ENCODE results near the gene CYP3A5. TPM values are rescaled to one million over a fixed set of nuclear protein-coding genes. Genes with fewer than 3 reads are reported as not detected.

CYP3A5 gene
- total RNA-seq, 4 donors from 2014 or later: 0.47 to 5.3 (median 1.9) TPM

DNA sequence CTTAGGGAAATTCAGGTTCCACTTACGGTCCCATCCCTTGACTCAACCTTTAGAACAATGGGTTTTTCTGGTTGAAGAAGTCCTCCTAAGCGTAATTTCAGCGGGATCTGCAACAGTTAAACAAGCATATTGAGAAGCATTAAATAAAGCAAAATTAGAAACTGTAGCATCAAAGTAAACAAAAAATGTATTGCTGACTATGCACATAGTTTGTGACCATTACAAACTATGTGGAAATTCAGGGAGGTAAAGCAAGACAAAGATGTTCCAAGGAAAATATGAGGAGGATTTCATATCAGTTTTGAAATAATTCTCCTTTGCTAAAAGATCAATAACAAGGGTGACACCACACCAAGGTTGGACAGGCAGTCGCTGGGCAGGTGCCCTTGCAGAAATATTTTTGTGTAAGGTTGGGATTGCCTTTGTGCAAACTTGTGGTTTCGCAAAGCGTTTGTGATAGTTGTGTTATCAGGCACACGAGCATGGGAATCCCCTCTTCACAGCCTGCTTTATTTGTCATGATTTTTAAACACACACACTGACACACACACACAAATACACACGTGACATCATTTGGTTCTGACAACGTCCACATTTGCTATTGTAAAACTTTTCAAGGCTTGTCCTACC, 5.4 kb upstream of the CYP3A5 start:
- Histone ChIP-seq H3K36me3 (no peaks in the 10 kb centered on the region), H3K27ac (no peak overlapping the region), H3K4me1 (no peaks in the 10 kb centered on the region), H3K27me3 (no peaks in the 10 kb centered on the region), H3K4me3 (no peak overlapping the region), H3K9me3 (peaks cover 0 to 7% (median 0%) of the 10 kb centered on the region in 3 donors)
- 87% methylated on average over 5 to 9 of the region's 9 CpGs for WGBS, 2 donors (ENCODE audit: low coverage in 1 of 2)
- TF ChIP-seq EP300 (IDR thresholded peaks at IDR 0.05): no peak
- TF ChIP-seq POLR2A (IDR thresholded peaks at IDR 0.05): no peak
- TF ChIP-seq, protein P1, sequence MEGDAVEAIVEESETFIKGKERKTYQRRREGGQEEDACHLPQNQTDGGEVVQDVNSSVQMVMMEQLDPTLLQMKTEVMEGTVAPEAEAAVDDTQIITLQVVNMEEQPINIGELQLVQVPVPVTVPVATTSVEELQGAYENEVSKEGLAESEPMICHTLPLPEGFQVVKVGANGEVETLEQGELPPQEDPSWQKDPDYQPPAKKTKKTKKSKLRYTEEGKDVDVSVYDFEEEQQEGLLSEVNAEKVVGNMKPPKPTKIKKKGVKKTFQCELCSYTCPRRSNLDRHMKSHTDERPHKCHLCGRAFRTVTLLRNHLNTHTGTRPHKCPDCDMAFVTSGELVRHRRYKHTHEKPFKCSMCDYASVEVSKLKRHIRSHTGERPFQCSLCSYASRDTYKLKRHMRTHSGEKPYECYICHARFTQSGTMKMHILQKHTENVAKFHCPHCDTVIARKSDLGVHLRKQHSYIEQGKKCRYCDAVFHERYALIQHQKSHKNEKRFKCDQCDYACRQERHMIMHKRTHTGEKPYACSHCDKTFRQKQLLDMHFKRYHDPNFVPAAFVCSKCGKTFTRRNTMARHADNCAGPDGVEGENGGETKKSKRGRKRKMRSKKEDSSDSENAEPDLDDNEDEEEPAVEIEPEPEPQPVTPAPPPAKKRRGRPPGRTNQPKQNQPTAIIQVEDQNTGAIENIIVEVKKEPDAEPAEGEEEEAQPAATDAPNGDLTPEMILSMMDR (IDR thresholded peaks at IDR 0.05): no peak
- TF ChIP-seq POLR2AphosphoS5 (IDR thresholded peaks at IDR 0.05): no peak
- no peak for ATAC-seq

DNA sequence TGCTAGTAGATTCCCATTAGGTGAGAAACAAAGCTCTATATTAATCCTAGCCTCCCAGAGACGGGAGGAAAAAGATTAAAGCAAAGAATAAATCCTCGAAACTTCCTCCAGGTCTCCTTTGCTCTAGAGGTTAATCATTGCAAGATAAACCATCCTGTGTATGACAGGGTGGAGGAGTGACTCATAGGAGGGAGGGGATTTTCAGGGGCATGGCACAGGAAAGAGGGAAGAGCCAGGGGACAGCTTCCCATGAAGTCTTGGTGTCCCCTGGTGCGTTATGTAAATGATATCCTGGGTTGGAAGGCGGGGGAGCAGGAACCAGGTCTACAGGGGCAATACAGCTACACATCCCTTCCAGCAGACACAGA, 780 bp downstream of the CYP3A5 start:
- Histone ChIP-seq H3K9me3 (peaks cover 0 to 7% (median 0%) of the 10 kb centered on the region in 3 donors), H3K4me3 (no peak overlapping the region), H3K27me3 (no peaks in the 10 kb centered on the region), H3K36me3 (no peaks in the 10 kb centered on the region), H3K4me1 (peaks cover 0 to 4% (median 0%) of the 10 kb centered on the region in 3 donors), H3K27ac (peak overlapping the region in 1 of 4 donors; percentile 48)
- ATAC-seq: no peak
- whole genome bisulfite sequencing, 2 donors (ENCODE audit: low coverage in 1 of 2): 30 to 35% methylated on average over 2 to 4 of the region's 4 CpGs
- TF ChIP-seq, protein P1 (IDR thresholded peaks at IDR 0.05): no peak
- no peak for TF ChIP-seq POLR2A (IDR thresholded peaks at IDR 0.05)
- no peak for TF ChIP-seq EP300 (IDR thresholded peaks at IDR 0.05)
- no peak for TF ChIP-seq POLR2AphosphoS5 (IDR thresholded peaks at IDR 0.05)

DNA sequence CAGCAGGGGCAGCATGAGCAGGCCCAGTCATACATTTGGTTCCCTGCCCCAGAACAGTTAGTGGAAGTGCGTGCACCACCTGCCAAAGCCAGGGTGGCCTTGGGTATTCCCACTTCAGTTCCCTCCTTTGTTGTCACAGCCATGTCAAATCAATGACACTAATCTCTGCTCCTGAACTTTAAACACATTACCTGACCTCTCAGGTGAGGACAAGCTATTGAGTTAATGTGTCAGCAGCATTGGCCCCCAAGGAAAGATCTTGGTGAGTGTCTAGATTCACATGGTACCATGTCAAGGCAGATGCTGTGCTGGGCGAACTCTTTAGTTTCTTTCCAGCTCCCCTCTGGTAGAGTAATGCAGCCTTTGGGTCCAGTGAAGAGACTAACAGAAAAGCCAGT, 2.1 kb downstream of the CYP3A5 start:
- no peak for ATAC-seq
- Histone ChIP-seq H3K36me3 (peaks cover 0 to 5% of the 10 kb centered on the region in 2 donors), H3K27me3 (no peaks in the 10 kb centered on the region), H3K4me3 (no peak overlapping the region), H3K27ac (no peak overlapping the region), H3K9me3 (peaks cover 0 to 7% (median 0%) of the 10 kb centered on the region in 3 donors), H3K4me1 (peaks cover 0 to 4% (median 0%) of the 10 kb centered on the region in 3 donors)
- no peak for TF ChIP-seq EP300 (IDR thresholded peaks at IDR 0.05)
- WGBS, 2 donors (ENCODE audit: low coverage in 1 of 2): 100% methylated on average over 1 to 2 of the region's 2 CpGs

DNA sequence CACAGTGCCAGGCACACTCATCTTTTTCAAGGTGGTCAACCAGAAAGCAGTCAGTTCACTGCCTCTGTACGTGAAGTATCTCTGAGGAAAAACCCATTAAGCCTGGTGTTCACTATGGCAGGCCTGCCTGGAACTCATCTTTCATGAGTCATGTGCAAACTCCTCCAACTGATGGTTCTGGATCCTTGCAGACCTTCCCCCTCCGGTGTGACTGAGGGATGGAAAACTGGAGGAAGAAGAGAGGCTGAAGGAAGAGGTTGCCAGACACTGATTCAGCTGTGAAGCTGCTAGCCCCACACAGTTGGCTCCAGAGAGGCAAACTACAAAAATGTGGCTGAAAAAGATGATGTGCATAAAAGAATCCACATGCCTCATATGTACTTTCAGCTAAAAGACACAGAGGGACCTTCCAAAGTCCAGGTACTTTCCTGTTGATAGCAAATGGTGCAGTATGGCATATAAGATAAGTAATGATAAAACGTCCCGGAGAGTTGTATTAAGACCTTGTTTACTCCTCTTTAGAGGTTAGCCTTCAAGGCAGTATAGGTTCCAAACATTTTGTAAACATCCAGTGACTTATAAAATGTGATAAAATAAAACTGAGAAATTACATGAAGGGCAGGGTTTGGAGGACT, 2.7 kb downstream of the CYP3A5 start:
- ATAC-seq: no peak
- WGBS, 2 donors (ENCODE audit: low coverage in 1 of 2): 72 to 84% methylated on average over 2 to 4 of the region's 4 CpGs
- Histone ChIP-seq H3K27ac (no peak overlapping the region), H3K27me3 (no peaks in the 10 kb centered on the region), H3K36me3 (peaks cover 0 to 8% of the 10 kb centered on the region in 2 donors), H3K4me3 (no peak overlapping the region), H3K9me3 (peaks cover 0 to 4% (median 0%) of the 10 kb centered on the region in 3 donors), H3K4me1 (peaks cover 0 to 4% (median 0%) of the 10 kb centered on the region in 3 donors)
- no peak for TF ChIP-seq POLR2A (IDR thresholded peaks at IDR 0.05)
- TF ChIP-seq EP300 (IDR thresholded peaks at IDR 0.05): no peak
- TF ChIP-seq POLR2AphosphoS5 (IDR thresholded peaks at IDR 0.05): no peak
- TF ChIP-seq, protein P1 (IDR thresholded peaks at IDR 0.05): no peak

DNA sequence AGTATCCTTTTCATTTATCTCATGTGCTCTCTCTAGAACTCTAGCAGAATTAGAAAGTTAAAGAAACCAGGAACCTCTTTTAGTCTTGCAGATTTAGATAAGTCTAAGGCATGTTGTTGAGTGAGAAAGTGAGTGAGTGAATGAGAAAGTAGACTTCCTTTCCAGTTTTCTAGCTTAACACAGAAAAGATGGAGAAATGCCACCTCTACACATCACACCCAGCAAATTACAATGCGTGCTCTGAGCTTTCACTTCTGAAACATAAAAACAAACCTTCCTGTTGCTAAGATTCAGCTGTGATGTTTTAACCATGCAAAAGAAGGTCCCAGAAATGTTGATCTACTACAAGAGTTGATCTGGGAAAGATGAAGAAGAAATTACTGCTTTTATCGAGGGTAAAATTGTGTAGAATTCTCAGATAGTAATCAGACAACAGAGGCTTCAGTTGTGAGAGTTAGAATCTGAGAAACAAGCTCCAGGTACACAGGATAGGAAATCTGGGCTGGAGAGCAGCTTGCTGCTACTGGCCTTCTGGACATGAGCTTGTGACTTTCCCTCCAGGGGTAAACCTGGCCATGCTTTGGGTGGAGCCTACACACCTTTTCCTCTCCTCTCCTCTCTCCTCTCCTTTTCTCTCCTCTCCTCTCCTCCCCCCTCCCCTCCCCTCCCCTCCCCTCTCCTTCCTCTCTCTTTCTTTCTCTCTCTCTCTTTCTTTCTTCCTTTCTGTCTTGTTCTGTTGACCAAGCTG, 4.6 kb downstream of the CYP3A5 start:
- no peaks in the 10 kb centered on the region for H3K27me3 ChIP-seq
- no peaks in the 10 kb centered on the region for H3K9me3 ChIP-seq
- peaks cover 0 to 4% (median 0%) of the 10 kb centered on the region in 3 donors for H3K4me1 ChIP-seq
- 50 to 61% methylated on average over 2 of the region's 2 CpGs for WGBS, 2 donors (ENCODE audit: low coverage in 1 of 2)
- TF ChIP-seq POLR2A (IDR thresholded peaks at IDR 0.05) (no peak), EP300 (IDR thresholded peaks at IDR 0.05) (no peak), POLR2AphosphoS5 (IDR thresholded peaks at IDR 0.05) (no peak)
- TF ChIP-seq, protein P1 (IDR thresholded peaks at IDR 0.05): no peak
- ATAC-seq: no peak
- H3K27ac ChIP-seq: no peak overlapping the region
- H3K36me3 ChIP-seq: peaks cover 0 to 12% of the 10 kb centered on the region in 2 donors
- H3K4me3 ChIP-seq: no peak overlapping the region
